GM10847 (cell line): Measurements from ENCODE around the gene TPK1.

Experiments
- POLR2A ChIP-seq: IDR thresholded peaks from 2 replicates; pipeline ENCODE4 v1.6.1; 2011; ENCODE audit not compliant: insufficient read length; ENCODE audit errors: extremely low read depth

TPK1 gene

GRCh38 chr7:144834641-144835144 lies 1.2 kb downstream of the TPK1 start:
- TF ChIP-seq POLR2A, result no peak

- no peak for TF ChIP-seq POLR2A
These were observed 5.0 kb downstream of the TPK1 start for GRCh38 chr7:144830811-144831210.

GRCh38 chr7:144830024-144830785 lies 5.6 kb downstream of the TPK1 start:
- TF ChIP-seq POLR2A, result no peak

- no peak for TF ChIP-seq POLR2A
These were observed 8.2 kb downstream of the TPK1 start for GRCh38 chr7:144827621-144828020.

- TF ChIP-seq POLR2A, result no peak
These were observed 9.6 kb downstream of the TPK1 start for GRCh38 chr7:144826208-144826607.

- TF ChIP-seq POLR2A, result no peak
These were observed 11.5 kb downstream of the TPK1 start for GRCh38 chr7:144824360-144824759.

GRCh38 chr7:144822223-144822622 lies 13.6 kb downstream of the TPK1 start:
- TF ChIP-seq POLR2A, result no peak

- TF ChIP-seq POLR2A, result no peak
These were observed 14.8 kb downstream of the TPK1 start for GRCh38 chr7:144821067-144821466.

- no peak for TF ChIP-seq POLR2A
These were observed 15.3 kb downstream of the TPK1 start for GRCh38 chr7:144820552-144820951.

- TF ChIP-seq POLR2A, result no peak
These were observed 16.3 kb downstream of the TPK1 start for GRCh38 chr7:144819566-144819965.

- TF ChIP-seq POLR2A, result no peak
These were observed 17.3 kb downstream of the TPK1 start for GRCh38 chr7:144818511-144818910.

- no peak for TF ChIP-seq POLR2A
These were observed 18.9 kb downstream of the TPK1 start for GRCh38 chr7:144817001-144817400.

- TF ChIP-seq POLR2A, result no peak
These were observed 21.6 kb downstream of the TPK1 start for GRCh38 chr7:144814299-144814698.

- no peak for TF ChIP-seq POLR2A
These were observed 23.2 kb downstream of the TPK1 start for GRCh38 chr7:144812379-144813283.

- no peak for TF ChIP-seq POLR2A
These were observed 30.1 kb downstream of the TPK1 start for GRCh38 chr7:144805627-144806239.

GRCh38 chr7:144796919-144797318 lies 38.9 kb downstream of the TPK1 start:
- no peak for TF ChIP-seq POLR2A

- no peak for TF ChIP-seq POLR2A
These were observed 43.8 kb downstream of the TPK1 start for GRCh38 chr7:144792050-144792449.
